K562 (cell line): Measurements from ENCODE around the gene C5orf47. TPM values are rescaled to one million over a fixed set of nuclear protein-coding genes. Genes with fewer than 3 reads are reported as not detected.

Experiments used
- CREB5 ChIP-seq: fragments of 250-450 bp; sonication (Bioruptor Pico); IDR thresholded peaks from 2 replicates; pipeline ENCODE4 v1.5.0; 2020; ENCODE audit warnings: mild to moderate bottlenecking
- E2F3 ChIP-seq: fragments of 250-450 bp; sonication (Bioruptor Pico); IDR thresholded peaks from 2 replicates; pipeline ENCODE4 v1.4.0; 2020; ENCODE audit warnings: mild to moderate bottlenecking
- KLF1 ChIP-seq: fragments of 450-650 bp; IDR thresholded peaks from 2 replicates; pipeline ENCODE4 v1.6.1; 2016; ENCODE audit warnings: missing genetic modification characterization, missing compliant biosample characterization
- MAX ChIP-seq: sonication (generic); formaldehyde crosslinking; IDR thresholded peaks from 2 replicates; pipeline ENCODE4 v1.9.0; 2022; ENCODE audit warnings: mild to moderate bottlenecking, missing genetic modification reagents
- MNT ChIP-seq, 2 experiments: fragments of 450-650 bp; conservative IDR thresholded peaks; 2 replicates each; pipeline ENCODE4 v1.6.1; 2017; ENCODE audit warnings: mild to moderate bottlenecking in 2 of 2, moderate library complexity in 2 of 2
- PHB2 ChIP-seq: fragments of 450-650 bp; IDR thresholded peaks from 2 replicates; pipeline ENCODE4 v1.6.1; 2017; ENCODE audit warnings: low read depth
- REST ChIP-seq, 2 experiments: fragments of 450-650 bp; formaldehyde crosslinking in 1 of 2; IDR thresholded peaks; 2 replicates each; pipeline versions ENCODE4 v1.4.0 to v1.6.1; 2014 to 2020; ENCODE audit warnings: mild to moderate bottlenecking in 2 of 2, borderline replicate concordance in 1 of 2, low read depth in 1 of 2
- SMC3 ChIP-seq: conservative IDR thresholded peaks from 2 replicates; pipeline ENCODE4 v1.6.1; 2011; ENCODE audit warnings: low read depth, low read length, improper control_type of control experiment; ENCODE audit not compliant: insufficient read depth
- TCF7L2 ChIP-seq: fragments of 150-350 bp; IDR thresholded peaks from 2 replicates; pipeline ENCODE4 v1.6.1; 2016; ENCODE audit warnings: low read depth, mild to moderate bottlenecking, low read length, moderate library complexity
- ZFP30 ChIP-seq: fragments of 250-450 bp; sonication (Bioruptor Pico); IDR thresholded peaks from 2 replicates; pipeline ENCODE4 v1.8.0; 2022; ENCODE audit warnings: moderate library complexity, mild to moderate bottlenecking, inconsistent platforms, borderline replicate concordance
- ZNF212 ChIP-seq: fragments of 450-650 bp; formaldehyde crosslinking; IDR thresholded peaks from 2 replicates; pipeline ENCODE4 v1.4.0; 2020; ENCODE audit warnings: mild to moderate bottlenecking
- ZNF395 ChIP-seq: fragments of 200-800 bp; sonication (Bioruptor generic); IDR thresholded peaks from 2 replicates; pipeline ENCODE4 v1.6.1; 2017; ENCODE audit warnings: missing genetic modification characterization, missing compliant biosample characterization
- ZNF79 ChIP-seq: fragments of 250-450 bp; sonication (Bioruptor Pico); IDR thresholded peaks from 2 replicates; pipeline ENCODE4 v1.4.0; 2020; ENCODE audit warnings: low read depth, mild to moderate bottlenecking, moderate library complexity
- polyA plus RNA-seq, 8 experiments: library from polyadenylated mRNA; depleted of rRNA in 4 of 8; stranded (reverse) in 5 of 8; unstranded in 3 of 8; fragments of >200 nt; fragmentation: Nextera tagmentation in 2 of 8; fragmentation: Illumina TruSeq in 1 of 8; extraction: Ambion mirVana in 2 of 8; extraction: Trizol in 1 of 8; gene quantifications; 2 replicates each; pipeline versions ENCODE4 v1.2.1 to v1.2.3, GENCODE V29; 2011 to 2014; ENCODE audit warnings: inconsistent platforms in 1 of 8, missing spikeins in 1 of 8
- total RNA-seq, 7 experiments: library from RNA; depleted of rRNA in 6 of 7; stranded (reverse); fragments of >200 nt in 6 of 7; fragmentation: Illumina TruSeq in 2 of 7; extraction: Trizol in 2 of 7; gene quantifications; 2 replicates each; pipeline versions ENCODE4 v1.2.1 to v1.2.3, GENCODE V29; 2011 to 2021; ENCODE audit warnings: low replicate concordance in 1 of 7

Gene C5orf47
- total and polyA plus RNA-seq, 9 of the 15 experiments (the other 6 are each of a cell fraction or from before 2014, with no cell fraction given): 0.08 TPM; not detected in 8

GRCh38 chr5:174045470-174046025, 56.6 kb downstream of the C5orf47 start, which contains the start of gene NSG2 (continued):
- peak; percentile 99 for TF ChIP-seq REST (IDR thresholded peaks at IDR 0.05; ENCODE audit: borderline replicate concordance)
- peak; percentile 95 for TF ChIP-seq REST (CRISPR knock-in tag; IDR thresholded peaks at IDR 0.05; ENCODE audit: low read depth)
- TF ChIP-seq ZNF212 (CRISPR knock-in tag): no peak
- no peak for TF ChIP-seq KLF1 (tag)
- TF ChIP-seq MAX (CRISPR knock-in tag): 0 out of 2 replicates have a peak, but pooled peaks have one; percentile 12
- TF ChIP-seq CREB5 (CRISPR knock-in tag): no peak
- TF ChIP-seq PHB2: no peak
- no peak for TF ChIP-seq TCF7L2
- peak; percentile 83 for TF ChIP-seq SMC3
- TF ChIP-seq MNT (conservative IDR thresholded peaks at IDR 0.05): 0 out of 4 replicates have a peak, but pooled peaks have one; percentile 27 to 47
- no peak for TF ChIP-seq ZFP30 (CRISPR knock-in tag)
- TF ChIP-seq ZNF395: no peak
- TF ChIP-seq ZNF79 (CRISPR knock-in tag): no peak
- no peak for TF ChIP-seq E2F3
